Activated T-cell treated with anti-CD3 and anti-CD28 coated beads, Interleukin-2, amount 50 U/mL, for 24 hours (primary cell): Measurements from ENCODE around the gene NR5A1.

Experiments used
- DNase-seq: peaks from one replicate; pipeline ENCODE4 v3.0.0-alpha.2; 2020
- H3K27ac Mint-ChIP-seq: 2 replicates; pipeline ENCODE4 v1.8.0; 2020; ENCODE audit warnings: mild to moderate bottlenecking, mixed read lengths
- H3K27me3 Mint-ChIP-seq: 2 replicates; pipeline ENCODE4 v1.8.0; 2020; ENCODE audit warnings: mixed read lengths
- H3K36me3 Mint-ChIP-seq: 2 replicates; pipeline ENCODE4 v1.8.0; 2020; ENCODE audit warnings: low read depth, mixed read lengths
- H3K4me1 Mint-ChIP-seq: 2 replicates; pipeline ENCODE4 v1.8.0; 2020; ENCODE audit warnings: low read depth, mixed read lengths
- H3K4me3 Mint-ChIP-seq: 2 replicates; pipeline ENCODE4 v1.8.0; 2020; ENCODE audit warnings: mild to moderate bottlenecking, moderate library complexity, mixed read lengths
- H3K9me3 Mint-ChIP-seq: 2 replicates; pipeline ENCODE4 v1.8.0; 2020; ENCODE audit warnings: mixed read lengths

The NR5A1 gene

DNA sequence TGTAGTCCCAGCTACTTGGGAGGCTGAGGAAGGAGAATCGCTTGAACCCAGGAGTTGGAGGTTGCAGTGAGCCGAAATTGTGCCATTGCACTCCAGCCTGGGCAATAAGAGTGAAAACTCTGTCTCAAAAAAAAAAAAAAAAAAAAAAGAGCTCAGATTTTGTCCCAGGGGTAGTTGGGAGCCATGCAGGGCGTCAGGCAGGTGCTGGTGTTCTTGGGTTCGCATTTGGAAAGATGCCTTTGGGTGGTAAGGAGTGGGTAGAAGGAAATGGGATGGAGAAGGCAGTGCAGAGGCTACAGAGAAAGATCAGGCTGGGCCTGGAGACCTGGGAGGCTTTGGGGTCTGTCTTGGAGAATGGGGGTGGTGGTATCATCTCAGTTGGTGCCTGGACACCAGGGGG lies 33.0 kb downstream of the NR5A1 start:
- no peak for DNase-seq
- Mint-ChIP-seq H3K4me3 (no peak overlapping the region), H3K36me3 (no peaks in the 10 kb centered on the region), H3K4me1 (no peaks in the 10 kb centered on the region), H3K27me3 (peaks cover 33% of the 10 kb centered on the region), H3K9me3 (no peaks in the 10 kb centered on the region), H3K27ac (no peak overlapping the region)

DNA sequence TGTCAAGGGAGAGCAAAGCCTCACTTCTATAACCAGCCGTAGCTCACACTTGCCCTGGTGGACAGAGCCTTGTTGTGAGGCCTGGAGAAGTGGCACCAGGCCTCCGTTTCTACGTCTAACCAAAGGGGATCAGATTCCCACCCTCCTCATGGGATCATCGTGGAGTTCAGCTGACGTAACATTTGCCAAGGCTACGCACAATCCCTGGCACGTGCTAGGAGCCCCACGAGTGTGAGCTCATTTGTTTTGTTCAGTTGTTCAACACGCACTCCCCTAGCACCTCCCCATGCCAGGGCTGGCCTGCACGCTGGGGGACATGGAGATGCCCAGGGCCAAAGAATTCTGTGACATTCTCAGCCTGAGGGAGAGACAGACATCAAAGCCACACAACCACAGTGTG lies 33.9 kb downstream of the NR5A1 start:
- Mint-ChIP-seq H3K36me3 (no peaks in the 10 kb centered on the region), H3K4me1 (no peaks in the 10 kb centered on the region), H3K27me3 (peaks cover 26% of the 10 kb centered on the region), H3K27ac (no peak overlapping the region), H3K4me3 (no peak overlapping the region), H3K9me3 (no peaks in the 10 kb centered on the region)
- no peak for DNase-seq

DNA sequence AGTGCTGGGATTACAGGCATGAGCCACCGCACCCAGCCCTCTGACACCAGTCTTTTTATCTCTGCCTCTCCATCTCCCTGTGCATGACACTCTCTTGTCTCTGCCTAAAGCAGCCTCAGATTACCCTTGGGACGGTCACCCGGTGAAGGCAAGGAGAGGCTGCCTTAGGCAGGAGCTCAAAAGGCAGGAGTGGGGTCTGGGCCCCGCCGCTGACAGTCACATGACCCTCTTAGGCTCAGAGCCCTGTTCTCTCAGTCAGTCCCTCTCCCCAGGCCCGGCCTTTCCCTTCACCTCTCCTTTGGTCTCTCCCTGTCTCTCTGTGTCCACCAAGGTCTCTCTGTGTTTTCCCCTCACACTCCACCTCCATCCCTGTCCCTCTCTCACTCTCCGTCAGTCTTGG lies 34.4 kb downstream of the NR5A1 start:
- no peak overlapping the region for H3K4me3 Mint-ChIP-seq
- no peak for DNase-seq
- no peaks in the 10 kb centered on the region for H3K9me3 Mint-ChIP-seq
- H3K4me1 Mint-ChIP-seq = no peaks in the 10 kb centered on the region
- no peak overlapping the region for H3K27ac Mint-ChIP-seq
- H3K36me3 Mint-ChIP-seq = no peaks in the 10 kb centered on the region
- H3K27me3 Mint-ChIP-seq = peaks cover 22% of the 10 kb centered on the region

GRCh38 chr9:124471761-124472160 lies 35.4 kb downstream of the NR5A1 start:
- H3K27ac Mint-ChIP-seq = no peak overlapping the region
- DNase-seq = no peak
- no peaks in the 10 kb centered on the region for H3K9me3 Mint-ChIP-seq
- H3K36me3 Mint-ChIP-seq = no peaks in the 10 kb centered on the region
- H3K27me3 Mint-ChIP-seq = peaks cover 16% of the 10 kb centered on the region
- no peaks in the 10 kb centered on the region for H3K4me1 Mint-ChIP-seq
- no peak overlapping the region for H3K4me3 Mint-ChIP-seq

- no peak overlapping the region for H3K27ac Mint-ChIP-seq
- no peaks in the 10 kb centered on the region for H3K9me3 Mint-ChIP-seq
Observed at GRCh38 chr9:124470726-124471125, 36.5 kb downstream of the NR5A1 start.

GRCh38 chr9:124470306-124470705 lies 36.9 kb downstream of the NR5A1 start:
- Mint-ChIP-seq H3K9me3 (no peaks in the 10 kb centered on the region), H3K4me3 (no peak overlapping the region), H3K36me3 (no peaks in the 10 kb centered on the region), H3K27me3 (peaks cover 12% of the 10 kb centered on the region), H3K27ac (no peak overlapping the region), H3K4me1 (no peaks in the 10 kb centered on the region)
- DNase-seq = no peak

More at GRCh38 chr9:124470726-124471125, 36.5 kb downstream of the NR5A1 start:
- Mint-ChIP-seq H3K36me3 (no peaks in the 10 kb centered on the region), H3K27me3 (peaks cover 10% of the 10 kb centered on the region), H3K4me1 (no peaks in the 10 kb centered on the region), H3K4me3 (no peak overlapping the region)
- DNase-seq = no peak

GRCh38 chr9:124469011-124469832 lies 38.0 kb downstream of the NR5A1 start:
- Mint-ChIP-seq H3K27me3 (peaks cover 17% of the 10 kb centered on the region), H3K4me1 (no peaks in the 10 kb centered on the region), H3K4me3 (no peak overlapping the region), H3K27ac (no peak overlapping the region), H3K9me3 (no peaks in the 10 kb centered on the region), H3K36me3 (no peaks in the 10 kb centered on the region)
- DNase-seq = no peak

GRCh38 chr9:124468061-124468740 lies 39.0 kb downstream of the NR5A1 start:
- H3K27ac Mint-ChIP-seq = no peak overlapping the region
- no peak for DNase-seq
- peaks cover 12% of the 10 kb centered on the region for H3K27me3 Mint-ChIP-seq
- H3K4me3 Mint-ChIP-seq = no peak overlapping the region
- H3K4me1 Mint-ChIP-seq = no peaks in the 10 kb centered on the region
- H3K36me3 Mint-ChIP-seq = no peaks in the 10 kb centered on the region
- H3K9me3 Mint-ChIP-seq = no peaks in the 10 kb centered on the region

GRCh38 chr9:124467410-124468060 lies 39.7 kb downstream of the NR5A1 start:
- Mint-ChIP-seq H3K36me3 (no peaks in the 10 kb centered on the region), H3K9me3 (no peaks in the 10 kb centered on the region), H3K4me3 (no peak overlapping the region), H3K27ac (no peak overlapping the region), H3K4me1 (no peaks in the 10 kb centered on the region), H3K27me3 (peaks cover 12% of the 10 kb centered on the region)
- DNase-seq = no peak

DNA sequence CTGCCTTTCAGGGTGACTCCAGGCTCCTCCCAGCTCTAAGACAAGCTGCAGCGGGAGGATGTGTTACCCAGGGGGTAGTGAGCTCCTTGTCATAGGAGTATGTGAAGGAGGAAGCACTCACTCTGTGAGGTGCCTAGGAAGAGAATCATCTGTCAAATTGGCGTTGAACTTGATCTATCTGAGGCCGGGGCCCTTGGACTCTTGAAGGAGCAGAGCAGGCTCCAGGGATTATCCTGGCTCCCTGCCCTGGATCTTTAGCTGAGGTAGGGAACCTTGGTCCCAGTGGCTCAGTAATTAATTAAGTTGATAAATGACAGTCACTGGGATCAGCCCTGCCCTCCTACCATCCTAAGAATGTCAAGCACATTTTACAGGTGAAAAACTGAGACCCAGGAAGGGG lies 41.5 kb downstream of the NR5A1 start:
- no peak for DNase-seq
- no peaks in the 10 kb centered on the region for H3K36me3 Mint-ChIP-seq
- no peak overlapping the region for H3K4me3 Mint-ChIP-seq
- H3K4me1 Mint-ChIP-seq = no peaks in the 10 kb centered on the region
- H3K9me3 Mint-ChIP-seq = peaks cover 2% of the 10 kb centered on the region
- H3K27ac Mint-ChIP-seq = no peak overlapping the region
- peaks cover 9% of the 10 kb centered on the region for H3K27me3 Mint-ChIP-seq

- Mint-ChIP-seq H3K36me3 (no peaks in the 10 kb centered on the region), H3K4me3 (no peak overlapping the region), H3K9me3 (peaks cover 2% of the 10 kb centered on the region), H3K27me3 (peaks cover 9% of the 10 kb centered on the region), H3K4me1 (no peaks in the 10 kb centered on the region), H3K27ac (no peak overlapping the region)
- no peak for DNase-seq
Observed at GRCh38 chr9:124462739-124463138, 44.5 kb downstream of the NR5A1 start.

- Mint-ChIP-seq H3K36me3 (no peaks in the 10 kb centered on the region), H3K4me3 (no peak overlapping the region), H3K27ac (no peak overlapping the region), H3K27me3 (peaks cover 6% of the 10 kb centered on the region), H3K9me3 (peaks cover 2% of the 10 kb centered on the region), H3K4me1 (no peaks in the 10 kb centered on the region)
- DNase-seq = no peak
Observed at GRCh38 chr9:124458441-124458840, 48.8 kb downstream of the NR5A1 start.

DNA sequence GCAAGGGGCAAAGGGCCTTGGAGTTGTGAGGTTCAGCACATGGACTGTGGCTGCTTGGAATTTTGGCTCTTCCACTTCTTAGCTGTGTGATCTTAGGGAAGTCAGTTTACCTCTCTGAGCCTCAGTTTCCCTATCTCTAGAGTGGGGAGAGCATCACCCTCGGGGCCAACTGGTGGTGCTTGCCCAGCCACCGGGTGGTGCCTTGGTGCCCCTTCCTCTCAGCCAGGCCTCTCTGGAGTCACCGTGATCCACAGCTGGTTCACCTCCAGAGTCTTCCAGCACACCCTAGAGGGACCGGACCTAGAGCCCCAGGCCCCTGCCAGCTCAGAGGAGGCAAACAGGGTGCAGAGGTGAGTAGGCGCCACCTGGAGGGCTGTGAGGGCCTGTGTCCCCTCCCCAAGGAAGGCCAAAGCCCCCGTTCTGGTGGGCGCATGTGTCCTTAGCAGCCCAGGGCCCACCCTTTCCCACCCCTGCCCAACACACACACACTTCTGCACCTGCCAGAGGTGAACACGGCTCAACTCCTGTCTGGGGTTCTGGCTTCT lies 49.2 kb downstream of the NR5A1 start:
- no peaks in the 10 kb centered on the region for H3K36me3 Mint-ChIP-seq
- no peak for DNase-seq
- no peak overlapping the region for H3K27ac Mint-ChIP-seq
- H3K27me3 Mint-ChIP-seq = peaks cover 6% of the 10 kb centered on the region
- H3K4me3 Mint-ChIP-seq = no peak overlapping the region
- H3K4me1 Mint-ChIP-seq = no peaks in the 10 kb centered on the region
- peaks cover 2% of the 10 kb centered on the region for H3K9me3 Mint-ChIP-seq

DNA sequence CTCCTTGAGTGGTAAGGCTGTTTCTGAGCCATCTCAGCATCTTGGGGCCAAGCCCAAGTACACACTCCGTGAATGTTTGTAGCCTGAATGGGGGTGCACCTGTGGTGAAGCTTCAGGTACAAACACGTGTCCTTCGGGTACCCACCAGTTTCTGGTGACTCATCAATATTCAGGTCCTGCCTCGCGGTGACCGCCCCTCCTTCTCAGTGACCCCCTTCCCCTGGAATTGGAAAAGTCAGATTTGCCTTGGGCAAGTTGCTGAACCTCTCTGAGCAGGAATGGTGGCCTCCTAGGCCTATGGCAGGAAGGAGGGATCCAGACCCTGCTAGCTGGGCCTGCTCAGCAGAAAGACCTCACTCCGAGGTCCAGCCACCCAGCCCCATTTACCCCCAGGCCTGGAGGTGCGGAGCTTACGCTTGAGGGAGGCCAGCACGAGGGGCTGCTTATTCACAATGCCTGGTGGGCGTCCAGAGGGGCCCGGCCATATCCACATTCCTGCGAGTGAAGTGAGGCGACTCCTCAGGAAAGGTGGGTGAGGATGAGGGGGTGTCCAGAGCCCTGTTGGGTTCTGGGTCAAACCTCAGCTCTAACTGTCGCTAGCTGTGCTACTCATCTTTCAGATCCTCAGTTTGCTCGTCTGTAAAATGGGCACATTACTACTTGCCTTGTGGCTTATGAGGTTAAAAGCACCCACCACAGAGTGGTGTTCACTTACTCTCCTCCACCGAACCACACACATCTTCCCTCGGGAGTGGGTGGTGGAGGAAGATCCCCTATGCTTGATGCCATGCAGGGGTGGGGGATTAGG lies 49.9 kb downstream of the NR5A1 start:
- no peak for DNase-seq
- H3K36me3 Mint-ChIP-seq = no peaks in the 10 kb centered on the region
- H3K27ac Mint-ChIP-seq = no peak overlapping the region
- H3K4me3 Mint-ChIP-seq = no peak overlapping the region
- H3K4me1 Mint-ChIP-seq = no peaks in the 10 kb centered on the region
- H3K9me3 Mint-ChIP-seq = peaks cover 2% of the 10 kb centered on the region
- H3K27me3 Mint-ChIP-seq = peaks cover 11% of the 10 kb centered on the region
